Nephron progenitor cell (in vitro differentiated cells): ENCODE measurements around the gene MIB2.

Experiments
- DNase-seq: peaks from one replicate; pipeline ENCODE4 v3.0.0; 2021
- H3K27ac Mint-ChIP-seq: 2 replicates; pipeline ENCODE4 v1.8.0; 2021; ENCODE audit warnings: mild to moderate bottlenecking, moderate library complexity, mixed read lengths
- H3K27me3 Mint-ChIP-seq: 2 replicates; pipeline ENCODE4 v1.8.0; 2021; ENCODE audit warnings: mild to moderate bottlenecking, low read depth, mixed read lengths; ENCODE audit not compliant: poor library complexity
- H3K36me3 Mint-ChIP-seq: 2 replicates; pipeline ENCODE4 v1.8.0; 2021; ENCODE audit warnings: low read depth, mixed read lengths
- H3K4me1 Mint-ChIP-seq: 2 replicates; pipeline ENCODE4 v1.8.0; 2021; ENCODE audit warnings: mixed read lengths
- H3K4me3 Mint-ChIP-seq: 2 replicates; pipeline ENCODE4 v1.8.0; 2021; ENCODE audit warnings: mild to moderate bottlenecking, moderate library complexity, mixed read lengths
- H3K9me3 Mint-ChIP-seq: 2 replicates; pipeline ENCODE4 v1.8.0; 2021; ENCODE audit warnings: mild to moderate bottlenecking, moderate library complexity, mixed read lengths
- CTCF ChIP-seq: fragments of 200-600 bp; sonication (generic); IDR thresholded peaks from 2 replicates; pipeline ENCODE4 v1.5.0; 2021; ENCODE audit warnings: antibody characterized with exemption

Gene MIB2

DNA sequence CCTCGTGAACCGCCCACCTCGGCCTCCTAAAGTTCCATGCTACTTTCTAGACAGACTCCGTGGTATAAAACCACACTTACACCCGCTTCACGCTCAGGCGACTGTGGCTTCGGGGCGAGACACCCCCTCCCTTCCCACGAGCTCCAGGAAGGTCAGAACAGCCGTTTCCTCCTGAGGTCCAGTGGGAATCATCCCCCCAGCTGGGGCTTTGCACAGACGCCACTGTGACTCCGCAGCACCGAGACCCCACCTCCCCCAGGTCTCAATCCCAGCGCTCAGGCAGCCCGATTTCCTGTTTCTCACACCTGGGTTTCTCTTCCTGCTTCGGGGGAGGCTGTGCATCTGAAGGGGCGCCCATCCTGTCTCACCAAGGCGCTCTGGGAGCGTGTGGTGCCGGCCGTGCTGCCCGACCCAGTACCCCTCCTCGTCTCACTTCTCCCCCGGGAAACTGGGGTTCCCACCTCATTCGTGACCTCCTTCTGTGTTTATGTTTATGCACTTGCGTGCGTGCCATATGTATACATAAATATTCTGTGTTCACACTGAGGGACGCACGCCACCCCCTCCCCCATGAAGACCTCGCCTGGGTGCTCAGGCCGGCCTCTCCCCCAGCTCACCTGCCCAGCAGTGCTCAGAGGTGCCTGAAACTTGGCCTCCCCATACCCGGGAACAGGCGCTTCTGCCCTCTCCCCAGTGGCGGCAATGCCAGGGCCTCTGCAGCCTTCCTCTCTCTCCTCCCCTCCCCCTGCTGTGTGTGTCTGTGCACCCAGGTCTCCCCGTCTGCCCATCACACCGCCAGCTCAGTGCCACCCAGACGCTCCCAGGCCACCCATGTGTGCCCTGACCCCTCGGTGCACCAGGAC is 62.6 kb downstream of the MIB2 start:
- TF ChIP-seq CTCF = no peak
- no peak for DNase-seq
- Mint-ChIP-seq H3K27ac (peak overlapping the region; percentile 92), H3K27me3 (no peaks in the 10 kb centered on the region), H3K9me3 (no peaks in the 10 kb centered on the region), H3K4me3 (no peak overlapping the region), H3K4me1 (peaks cover 30% of the 10 kb centered on the region), H3K36me3 (peaks cover 32% of the 10 kb centered on the region)

DNA sequence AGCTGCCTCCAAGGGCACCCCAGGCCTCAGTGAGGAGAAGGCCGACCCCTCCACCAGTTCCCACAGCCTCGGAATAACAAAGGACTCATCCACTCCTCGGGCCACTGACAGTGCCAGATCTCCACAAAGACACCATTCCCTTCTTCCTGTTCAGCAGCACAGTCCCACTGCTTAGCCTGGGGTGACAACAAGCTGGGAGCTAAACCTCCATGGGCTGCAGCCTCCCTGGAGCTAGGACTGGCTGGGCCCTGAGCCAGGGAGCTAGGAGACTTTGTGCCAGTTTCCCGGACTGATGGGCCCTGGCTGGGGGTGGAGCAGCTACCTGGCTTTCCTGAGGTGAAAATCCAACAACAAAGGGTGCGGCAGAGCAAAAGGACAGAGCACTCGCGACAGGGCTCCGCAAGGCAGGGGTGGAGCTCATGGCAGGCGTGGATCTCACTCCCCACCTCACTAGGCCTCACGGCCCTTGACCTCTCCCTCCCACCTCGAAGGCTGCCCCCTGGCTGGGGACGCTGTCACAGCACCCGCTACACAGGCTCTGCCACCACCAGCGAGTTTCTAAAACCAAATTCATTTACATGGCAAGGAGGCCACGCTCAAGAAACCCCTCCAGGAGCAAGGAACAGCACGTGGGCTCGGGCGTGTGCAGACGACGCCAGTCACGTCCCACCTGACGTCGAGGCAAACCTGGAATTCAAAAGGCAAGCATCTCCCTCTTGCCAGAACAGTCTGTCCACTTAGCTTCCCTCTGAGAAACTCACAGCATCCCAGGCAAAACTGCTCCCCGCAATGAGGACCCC is 63.5 kb downstream of the MIB2 start:
- H3K4me1 Mint-ChIP-seq = peaks cover 38% of the 10 kb centered on the region
- DNase-seq = no peak

More for the DNA sequence above, 63.5 kb downstream of the MIB2 start:
- H3K27me3 Mint-ChIP-seq = no peaks in the 10 kb centered on the region
- no peak overlapping the region for H3K4me3 Mint-ChIP-seq
- peak overlapping the region; percentile 91 for H3K27ac Mint-ChIP-seq
- H3K9me3 Mint-ChIP-seq = no peaks in the 10 kb centered on the region
- peaks cover 31% of the 10 kb centered on the region for H3K36me3 Mint-ChIP-seq
- TF ChIP-seq CTCF = no peak
